NCI-H2107 treated with DMSO at 0.1 percent for 48 hours (cell line): ENCODE data around the gene SULT2B1.

ENCODE experiments used
- DNase-seq: peaks from one replicate; lab custom pipeline; 2025; ENCODE audit not compliant: unreplicated experiment; lab: John Stamatoyannopoulos, UW

The SULT2B1 gene

DNA sequence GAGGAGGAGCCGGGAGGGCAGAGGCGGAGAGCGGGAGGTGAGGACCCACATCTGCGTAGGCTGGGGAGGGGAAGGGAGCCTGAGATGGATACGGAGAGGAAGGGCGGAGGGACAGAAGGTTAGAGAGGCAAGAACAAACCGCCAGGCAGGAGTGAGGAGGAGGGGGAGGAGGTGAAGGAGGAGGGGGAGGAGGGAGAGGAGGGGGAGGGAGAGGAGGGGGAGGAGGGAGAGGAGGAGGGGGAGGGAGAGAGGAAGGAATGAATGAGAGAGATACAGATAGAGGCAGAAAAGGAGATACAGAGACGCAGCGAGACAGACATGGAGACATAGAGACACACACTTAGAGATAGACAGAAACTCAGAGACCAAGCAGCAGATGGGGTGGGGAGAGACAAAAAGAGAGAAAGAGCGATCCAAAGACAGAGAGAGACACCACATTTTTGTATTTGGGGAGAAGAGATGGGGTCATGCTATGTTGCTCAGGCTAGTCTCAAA lies 94.8 kb downstream of the SULT2B1 start:
- no peak for DNase-seq

DNA sequence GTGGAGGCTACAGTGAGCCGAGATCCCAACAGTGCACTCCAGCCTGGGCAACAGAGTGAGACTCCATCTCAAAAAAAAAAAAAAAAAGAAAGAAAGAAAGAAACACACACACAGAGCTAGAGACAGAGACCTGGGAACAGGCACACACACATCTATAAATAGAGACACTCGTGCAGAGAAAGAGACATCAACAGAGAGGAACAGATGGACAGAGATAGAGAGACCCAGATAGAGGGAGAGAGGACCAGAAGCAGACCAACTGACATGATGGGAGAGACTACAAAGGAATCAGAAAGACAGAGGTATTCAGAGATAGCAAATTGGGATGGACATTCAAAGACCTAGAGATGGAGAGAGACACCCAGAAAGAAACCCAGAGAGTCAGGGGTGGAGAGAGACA lies 96.2 kb downstream of the SULT2B1 start:
- no peak for DNase-seq
